Skeletal muscle cell (primary cell): ENCODE measurements around the gene KRT81.

Experiments
- DNase-seq: peaks from one replicate; pipeline ENCODE4 v3.0.0-alpha.2; 2010; ENCODE audit warnings: low read depth
- H3K4me3 ChIP-seq: 2 replicates; pipeline ENCODE4 v1.5.1; 2011; ENCODE audit warnings: low read depth, mild to moderate bottlenecking, control low read depth, low read length, moderate library complexity

KRT81 gene

GRCh38 chr12:52279422-52280318 is 11.7 kb downstream of the KRT81 start:
- H3K4me3 ChIP-seq: no peak overlapping the region
- DNase-seq: no peak

DNA sequence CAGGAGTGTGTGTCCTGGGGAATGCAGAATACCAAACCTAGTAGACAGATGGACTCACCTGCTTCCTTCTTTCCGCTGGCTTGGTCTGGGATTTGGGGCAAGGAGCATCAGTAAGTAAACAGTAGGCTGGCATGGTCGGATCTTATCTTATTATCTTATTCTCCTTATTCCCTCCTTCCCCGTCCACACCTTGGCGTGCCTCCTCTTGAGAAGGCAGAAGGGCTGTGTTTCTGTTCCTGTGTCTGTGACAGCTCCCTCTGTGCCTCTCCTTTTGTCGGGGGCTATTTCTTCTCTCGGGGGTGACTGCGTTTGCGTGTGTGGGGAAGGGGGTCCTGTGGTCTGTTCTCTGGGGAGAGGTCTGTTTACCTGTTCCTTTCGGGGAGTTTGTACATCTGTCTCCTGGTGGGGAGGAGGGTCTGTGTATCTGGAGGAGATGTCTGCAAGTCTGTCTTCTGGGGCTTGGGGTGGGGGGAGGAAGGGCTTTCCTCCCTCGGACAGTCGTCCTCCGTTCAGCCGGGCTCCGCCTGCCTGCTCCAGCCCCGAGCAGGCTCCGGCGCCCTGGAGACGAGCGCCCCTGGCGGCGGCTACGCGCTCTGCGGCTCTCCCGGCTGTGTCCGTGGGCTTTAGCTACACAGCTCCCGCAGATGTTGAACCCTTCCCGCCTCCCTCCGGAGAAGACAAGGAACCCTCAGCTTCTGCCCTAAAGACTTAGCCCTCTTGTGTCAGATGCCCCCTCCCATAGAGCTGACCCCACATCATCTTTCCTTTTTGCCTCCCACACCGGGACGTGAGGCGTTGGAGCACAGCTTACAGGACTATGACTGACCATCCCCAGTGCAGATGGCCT is 12.5 kb downstream of the KRT81 start:
- peak; percentile 22 for DNase-seq
- H3K4me3 ChIP-seq: peak overlapping the region; percentile 9

GRCh38 chr12:52277486-52278245 is 13.7 kb downstream of the KRT81 start:
- no peak overlapping the region for H3K4me3 ChIP-seq
- no peak for DNase-seq

DNA sequence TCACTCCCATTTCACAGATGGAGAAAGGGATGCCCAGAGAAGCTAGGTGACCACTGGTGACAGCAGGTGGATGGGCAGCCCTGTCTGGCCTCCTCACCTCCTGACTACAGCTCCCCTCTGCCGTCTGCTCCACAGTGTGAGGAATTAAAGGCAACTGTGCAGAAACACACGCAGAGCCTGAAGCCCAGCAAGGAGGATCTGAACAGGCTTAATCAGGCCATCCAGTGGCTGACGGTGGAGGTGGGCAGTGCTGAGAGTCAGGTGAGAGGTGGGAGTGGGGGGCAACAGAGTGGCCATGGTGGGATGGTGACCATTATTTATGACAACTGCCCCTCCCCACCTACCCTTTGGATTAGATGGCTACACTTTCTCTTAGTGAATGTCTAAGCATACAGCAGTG is 15.6 kb downstream of the KRT81 start:
- no peak overlapping the region for H3K4me3 ChIP-seq
- DNase-seq: no peak

- no peak for DNase-seq
- H3K4me3 ChIP-seq: no peak within 1 kb of the TSS
These were observed 16.7 kb downstream of the KRT81 start, which contains the start of gene KRT86 for GRCh38 chr12:52274521-52275120. Gene KRT86, plus strand, starts transcription at chr12:52274645. Its CDS starts 27,272 bp downstream, at chr12:52301917.

DNA sequence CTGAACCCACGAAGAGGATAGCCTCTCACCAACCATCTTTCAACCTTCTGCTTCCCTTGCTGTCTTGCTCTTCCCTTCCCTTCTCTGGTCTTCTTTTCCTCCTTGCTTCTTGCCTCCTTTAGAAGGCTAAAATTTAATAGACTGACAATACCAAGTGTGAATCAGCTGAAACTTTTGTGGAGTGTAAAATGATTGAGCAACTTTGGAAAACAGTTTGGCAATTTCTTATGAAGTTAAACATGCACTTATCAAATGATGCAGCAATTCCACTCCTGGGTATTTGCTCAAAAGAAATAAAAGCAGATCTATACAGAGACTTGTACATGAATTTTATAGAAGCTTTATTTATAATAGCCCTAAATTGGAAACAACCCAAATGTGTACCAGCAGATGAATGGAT is 20.2 kb downstream of the KRT81 start:
- H3K4me3 ChIP-seq: no peak overlapping the region
- DNase-seq: no peak

DNA sequence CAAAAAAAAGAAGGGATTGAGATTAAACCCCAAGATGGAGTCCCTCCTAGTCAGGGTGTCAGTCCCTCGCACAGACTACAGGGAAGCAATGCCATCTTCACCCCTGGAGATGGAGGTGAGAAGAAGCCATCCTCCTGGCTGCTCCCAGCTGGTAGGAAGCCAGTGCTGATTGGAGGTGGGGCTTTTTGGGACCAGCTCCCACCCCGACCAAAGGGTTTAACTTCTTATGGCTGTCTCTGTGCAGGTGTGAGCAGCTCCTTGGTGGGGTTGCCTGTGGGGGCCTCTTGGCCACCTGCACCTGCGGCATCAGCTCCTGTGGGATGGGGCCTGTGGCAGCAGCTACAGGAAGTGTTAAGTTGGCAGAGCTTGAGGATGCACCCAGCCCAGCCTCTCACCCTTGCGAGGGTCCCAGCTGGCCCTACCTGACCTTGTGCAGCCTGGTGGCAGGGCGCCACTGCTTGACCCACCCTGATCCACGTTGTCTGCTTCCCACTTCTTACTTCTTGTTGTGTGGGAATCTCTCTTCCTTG is 20.7 kb downstream of the KRT81 start:
- H3K4me3 ChIP-seq: no peak overlapping the region
- no peak for DNase-seq

GRCh38 chr12:52268212-52268611 is 23.1 kb downstream of the KRT81 start:
- no peak for DNase-seq
- no peak overlapping the region for H3K4me3 ChIP-seq

DNA sequence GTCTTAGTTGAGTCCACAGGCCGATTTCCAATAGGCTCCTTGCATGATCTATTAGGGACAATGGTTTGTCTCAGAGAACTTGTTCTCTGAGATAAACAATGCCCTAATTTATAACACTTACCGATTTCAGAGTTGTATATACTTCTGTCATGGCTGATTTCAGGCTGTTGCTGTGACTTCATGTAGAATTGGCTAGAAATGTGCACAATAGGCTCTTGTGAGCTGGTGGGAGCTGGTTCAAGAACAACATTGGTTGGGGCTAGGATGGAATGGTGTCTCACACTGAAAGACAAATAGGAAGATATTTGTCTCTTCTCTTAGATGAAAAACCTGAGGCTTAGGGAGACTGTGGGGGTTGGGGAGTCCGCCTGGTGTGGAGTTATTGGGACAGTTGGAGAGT is 23.6 kb downstream of the KRT81 start:
- DNase-seq: no peak
- no peak overlapping the region for H3K4me3 ChIP-seq

DNA sequence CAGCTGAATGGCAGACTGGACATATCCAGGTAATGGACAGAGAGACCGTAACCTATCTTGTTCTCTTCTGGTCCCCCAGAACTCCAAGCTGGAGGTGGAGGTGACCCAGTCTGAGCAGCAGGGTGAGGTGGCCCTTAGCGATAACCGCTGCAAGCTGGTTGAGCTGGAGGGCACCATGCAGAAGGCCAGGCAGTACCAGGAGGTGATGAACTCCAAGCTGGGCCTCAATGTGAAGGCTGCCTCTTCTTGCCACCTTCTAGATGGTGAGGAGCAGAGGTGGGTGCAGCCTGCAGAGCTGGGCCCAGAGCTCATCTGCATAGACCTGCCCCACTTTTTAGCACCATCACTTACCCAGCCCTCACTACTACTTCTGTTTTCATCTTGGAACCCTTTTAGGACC is 24.1 kb downstream of the KRT81 start:
- H3K4me3 ChIP-seq: no peak overlapping the region
- DNase-seq: no peak

GRCh38 chr12:52266514-52266913 is 24.8 kb downstream of the KRT81 start:
- no peak for DNase-seq
- H3K4me3 ChIP-seq: no peak overlapping the region

- no peak for DNase-seq
- no peak overlapping the region for H3K4me3 ChIP-seq
These were observed 26.9 kb downstream of the KRT81 start for GRCh38 chr12:52264435-52264825.

GRCh38 chr12:52263761-52264434 is 27.4 kb downstream of the KRT81 start:
- no peak for DNase-seq
- no peak overlapping the region for H3K4me3 ChIP-seq

DNA sequence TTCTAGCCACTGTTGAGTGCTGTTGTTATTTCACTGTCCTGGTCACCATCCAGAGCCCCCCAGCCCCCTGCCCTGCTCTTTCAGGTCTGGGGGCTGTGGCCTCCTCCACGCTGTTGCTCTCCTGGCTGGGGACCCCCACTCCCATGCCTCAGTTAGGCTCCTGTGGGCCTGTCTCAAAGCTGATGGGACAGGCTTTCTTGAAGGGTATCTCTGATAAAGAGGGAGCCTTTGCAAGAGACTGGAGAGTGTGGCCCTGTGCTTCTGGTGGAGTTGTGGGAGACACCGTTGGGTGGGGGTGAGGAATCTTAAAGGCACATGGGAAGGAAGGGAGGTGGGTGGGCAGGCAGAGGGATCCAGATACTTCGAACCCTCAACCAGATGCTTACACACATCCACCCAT is 29.0 kb downstream of the KRT81 start:
- H3K4me3 ChIP-seq: no peak overlapping the region
- no peak for DNase-seq

DNA sequence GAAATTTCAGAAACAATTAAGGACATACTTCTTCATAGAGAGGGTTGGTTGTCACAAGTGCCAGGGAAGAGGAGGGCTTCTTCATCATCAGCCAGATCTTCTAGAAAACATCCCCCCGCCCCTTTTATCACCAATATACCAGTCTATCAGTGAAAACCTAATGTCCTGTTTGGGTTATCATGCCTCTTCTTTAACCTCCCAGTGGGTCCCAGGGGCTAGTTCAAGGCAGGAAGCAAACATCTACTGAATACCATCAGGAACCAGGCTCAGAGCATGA is 30.2 kb downstream of the KRT81 start:
- no peak for DNase-seq
- no peak overlapping the region for H3K4me3 ChIP-seq

DNA sequence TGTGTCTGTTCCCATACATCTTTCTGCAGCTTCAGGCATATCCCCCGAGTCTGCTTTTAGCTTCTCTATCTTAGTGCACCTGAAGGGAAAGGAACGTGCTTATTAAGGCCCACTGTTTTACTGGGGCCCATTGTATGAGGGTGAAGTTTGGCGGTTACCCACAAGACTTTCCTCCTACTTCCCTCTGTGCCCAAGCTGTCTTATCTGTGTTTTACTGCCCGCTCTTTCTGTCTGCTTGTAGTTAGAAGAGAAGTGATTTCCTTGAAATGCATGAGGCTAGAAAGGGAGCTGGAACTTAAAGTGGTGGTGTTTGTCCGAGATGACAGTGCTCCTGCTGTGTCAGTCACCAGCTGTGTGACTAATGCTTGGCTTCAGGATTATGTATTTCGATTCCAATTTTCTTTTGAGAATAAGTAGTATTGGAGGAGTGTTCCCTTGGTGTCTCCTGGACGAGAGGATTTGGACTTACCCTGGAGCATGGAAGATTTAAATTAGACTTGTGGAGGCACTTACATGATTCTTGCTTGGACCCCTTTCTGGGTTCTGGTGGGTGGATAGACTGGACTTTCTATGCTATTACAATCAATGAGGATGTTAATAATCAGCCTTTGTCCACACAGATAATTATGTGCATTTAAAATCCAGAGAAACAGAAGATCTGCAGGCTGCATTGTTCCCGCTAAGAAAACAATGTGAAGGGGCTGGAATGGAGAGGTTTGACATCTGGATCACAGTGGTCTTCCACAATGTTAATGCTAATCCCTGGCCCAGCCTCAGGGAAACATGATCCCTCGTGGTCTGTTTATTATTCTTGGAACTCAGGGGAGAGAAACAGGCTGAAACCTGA is 30.8 kb downstream of the KRT81 start:
- no peak overlapping the region for H3K4me3 ChIP-seq
- no peak for DNase-seq

- no peak overlapping the region for H3K4me3 ChIP-seq
- DNase-seq: no peak
These were observed 31.6 kb downstream of the KRT81 start for GRCh38 chr12:52259657-52260243.
